ENCODE results near the gene TIMM17A. TPM values are rescaled to one million over a fixed set of nuclear protein-coding genes. Genes with fewer than 3 reads are reported as not detected.
"Not testable (repeated sequence)": the region's sequence is repeated elsewhere in the genome, so short reads cannot be mapped to it uniquely, and the experiment has no call there.

Gene TIMM17A
- total RNA-seq, 4 donors from 2014 or later: 18.8 to 24.8 (median 21.3) TPM

GRCh38 chr1:201933840-201934430, 21.4 kb upstream of the TIMM17A start:
- Histone ChIP-seq H3K27ac (no peak overlapping the region), H3K4me1 (no peaks in the 10 kb centered on the region)
- TF ChIP-seq EP300 (IDR thresholded peaks at IDR 0.05) (no peak), CTCF (IDR thresholded peaks at IDR 0.05) (no peak), POLR2A (IDR thresholded peaks at IDR 0.05) (no peak), POLR2AphosphoS5 (IDR thresholded peaks at IDR 0.05) (no peak)

GRCh38 chr1:201937624-201938213, 17.6 kb upstream of the TIMM17A start:
- TF ChIP-seq EP300 (IDR thresholded peaks at IDR 0.05) (no peak), POLR2AphosphoS5 (IDR thresholded peaks at IDR 0.05) (no peak), CTCF (IDR thresholded peaks at IDR 0.05) (no peak), POLR2A (IDR thresholded peaks at IDR 0.05) (no peak)
- Histone ChIP-seq H3K36me3 (no peaks in the 10 kb centered on the region), H3K9me3 (no peaks in the 10 kb centered on the region), H3K27ac (no peak overlapping the region), H3K4me3 (no peak overlapping the region), H3K27me3 (no peaks in the 10 kb centered on the region), H3K4me1 (no peaks in the 10 kb centered on the region)
- 53% methylated on average over 5 of the region's 5 CpGs for WGBS
- DNase-seq (ENCODE audit: low spot score in 2 of 2): no peak

More at GRCh38 chr1:201933840-201934430, 21.4 kb upstream of the TIMM17A start:
- Histone ChIP-seq H3K36me3 (no peaks in the 10 kb centered on the region), H3K27me3 (no peaks in the 10 kb centered on the region), H3K9me3 (no peaks in the 10 kb centered on the region), H3K4me3 (no peak overlapping the region)
- no peak for DNase-seq (ENCODE audit: low spot score in 2 of 2)
- WGBS: 50% methylated on average over 5 of the region's 5 CpGs

GRCh38 chr1:201938440-201939035, 16.8 kb upstream of the TIMM17A start:
- Histone ChIP-seq H3K27me3 (no peaks in the 10 kb centered on the region), H3K27ac (no peak overlapping the region), H3K4me3 (no peak overlapping the region)

GRCh38 chr1:201939148-201939547, 16.2 kb upstream of the TIMM17A start:
- TF ChIP-seq CTCF (IDR thresholded peaks at IDR 0.05) (no peak), POLR2A (IDR thresholded peaks at IDR 0.05) (no peak), POLR2AphosphoS5 (IDR thresholded peaks at IDR 0.05) (no peak), EP300 (IDR thresholded peaks at IDR 0.05) (no peak)
- Histone ChIP-seq H3K27ac (no peak overlapping the region), H3K27me3 (no peaks in the 10 kb centered on the region), H3K9me3 (no peaks in the 10 kb centered on the region), H3K4me1 (no peaks in the 10 kb centered on the region), H3K4me3 (no peak overlapping the region), H3K36me3 (no peaks in the 10 kb centered on the region)
- no peak for DNase-seq (ENCODE audit: low spot score in 2 of 2)
- 44% methylated on average over 4 of the region's 4 CpGs for WGBS

More at GRCh38 chr1:201938440-201939035, 16.8 kb upstream of the TIMM17A start:
- no peak for DNase-seq (ENCODE audit: low spot score in 2 of 2)
- H3K9me3 ChIP-seq: no peaks in the 10 kb centered on the region
- WGBS: 53% methylated on average over 4 of the region's 4 CpGs
- H3K4me1 ChIP-seq: no peaks in the 10 kb centered on the region
- no peaks in the 10 kb centered on the region for H3K36me3 ChIP-seq
- no peak for TF ChIP-seq POLR2A (IDR thresholded peaks at IDR 0.05)
- TF ChIP-seq EP300 (IDR thresholded peaks at IDR 0.05): no peak
- TF ChIP-seq CTCF (IDR thresholded peaks at IDR 0.05): no peak

- no peaks in the 10 kb centered on the region for H3K4me1 ChIP-seq
- H3K36me3 ChIP-seq: no peaks in the 10 kb centered on the region
- peaks cover under 1% of the 10 kb centered on the region for H3K27me3 ChIP-seq
- TF ChIP-seq POLR2A (IDR thresholded peaks at IDR 0.05): no peak
- no peak for TF ChIP-seq POLR2AphosphoS5 (IDR thresholded peaks at IDR 0.05)
- TF ChIP-seq CTCF (IDR thresholded peaks at IDR 0.05): no peak
- no peak for TF ChIP-seq EP300 (IDR thresholded peaks at IDR 0.05)
- H3K4me3 ChIP-seq: no peak overlapping the region
- WGBS: 63% methylated on average over 5 of the region's 5 CpGs
- no peak overlapping the region for H3K27ac ChIP-seq
- no peak for DNase-seq (ENCODE audit: low spot score in 2 of 2)
- H3K9me3 ChIP-seq: no peaks in the 10 kb centered on the region
Measured at GRCh38 chr1:201939574-201939973, 15.7 kb upstream of the TIMM17A start.

- H3K4me3 ChIP-seq; H3K9me3 ChIP-seq; DNase-seq (ENCODE audit: low spot score in 2 of 2); H3K4me1 ChIP-seq; H3K36me3 ChIP-seq; H3K27ac ChIP-seq; H3K27me3 ChIP-seq: not testable (repeated sequence)
- 91% methylated on average over 10 of the region's 10 CpGs for WGBS
Measured at GRCh38 chr1:201940316-201940715, 15.0 kb upstream of the TIMM17A start.

All from suprapubic skin (tissue), 4 donors.